Transverse colon (tissue), 4 donors: ENCODE measurements around the gene WNK2. TPM values are rescaled to one million over a fixed set of nuclear protein-coding genes. Genes with fewer than 3 reads are reported as not detected.

Experiments used
- DNase-seq: peaks from one replicate; pipeline ENCODE4 v3.0.0-alpha.2; 2019
- H3K27ac ChIP-seq, 4 donors: fragments of 200-600 bp; sonication (generic); 2 replicates each; pipeline ENCODE4 v1.5.1; 2016 to 2018; ENCODE audit warnings: inconsistent platforms in 4 of 4
- H3K27me3 ChIP-seq: fragments of 200-600 bp; sonication (generic); 2 replicates; pipeline ENCODE4 v1.5.1; 2017; ENCODE audit warnings: inconsistent platforms
- H3K36me3 ChIP-seq, 4 donors: fragments of 200-600 bp; sonication (generic); 2 replicates each; pipeline ENCODE4 v1.5.1; 2017 to 2019; ENCODE audit warnings: inconsistent platforms in 4 of 4
- H3K4me1 ChIP-seq, 4 donors: fragments of 200-600 bp; sonication (generic); 2 replicates each; pipeline ENCODE4 v1.5.1; 2017 to 2020; ENCODE audit warnings: inconsistent platforms in 4 of 4
- H3K4me3 ChIP-seq, 4 donors: fragments of 200-600 bp; sonication (generic); 1 replicate in 1 of 4; 2 replicates in 3 of 4; pipeline versions ENCODE4 v1.5.1 to v1.6.1; 2017 to 2019; ENCODE audit warnings: inconsistent platforms in 4 of 4
- H3K9me3 ChIP-seq, 2 donors: fragments of 200-600 bp; sonication (generic); 2 replicates each; pipeline ENCODE4 v1.5.1; 2017 to 2019; ENCODE audit warnings: inconsistent platforms in 2 of 2
- EP300 ChIP-seq: sonication (generic); formaldehyde crosslinking; IDR thresholded peaks from one replicate; pipeline ENCODE4 v1.6.1; 2017; ENCODE audit warnings: antibody characterized with exemption, low read depth
- POLR2A ChIP-seq: fragments of 450-650 bp; IDR thresholded peaks from one replicate; pipeline ENCODE4 v1.6.1; 2016; ENCODE audit warnings: antibody characterized with exemption, mild to moderate bottlenecking, moderate library complexity
- POLR2AphosphoS5 ChIP-seq, 3 donors: sonication (generic); formaldehyde crosslinking; IDR thresholded peaks; one replicate each; pipeline ENCODE4 v1.6.1; 2016; ENCODE audit warnings: antibody characterized with exemption in 3 of 3
- WGBS, 2 donors: methylation state at CpG; one replicate each; pipeline ENCODE4 v1.1.5; 2018; ENCODE audit warnings: low coverage in 1 of 2; 5-methylcytosine and 5-hydroxymethylcytosine counted together
- in situ Hi-C, 4 donors: fragments of 200-750 bp; cut with MboI; loops; one replicate each; pipeline versions ENCODE4 v1.15.0 to v1.15.1; 2017; ENCODE audit warnings: low sequenced_read_pairs in 3 of 4, low pct_ligation_motif_present in 1 of 4, low pct_unique_long_range_greater_than_20kb in 1 of 4
- intact Hi-C: fragments of 100-400 bp; cut with DNase I; formaldehyde crosslinking; loops from one replicate; pipeline ENCODE4 v1.15.1; 2023; ENCODE audit warnings: low total_unique reads
- total RNA-seq, 4 donors: library from RNA; depleted of rRNA; stranded (reverse); fragments of >200 nt; gene quantifications; one replicate each; pipeline ENCODE4 v1.1.0, GENCODE V29; 2016
- TF ChIP-seq, protein P1 (sequence below), 5 experiments: fragments of 200-600 bp in 3 of 5; fragments of 450-650 bp in 2 of 5; sonication (generic) in 3 of 5; IDR thresholded peaks; 1 replicate in 2 of 5; 2 replicates in 3 of 5; pipeline ENCODE4 v1.5.1; 2016 to 2017; ENCODE audit warnings: antibody characterized with exemption in 5 of 5, inconsistent platforms in 3 of 5, mild to moderate bottlenecking in 2 of 5, moderate library complexity in 1 of 5

Gene WNK2
- total RNA-seq, 4 donors from 2014 or later: 133 to 618 (median 157) TPM

DNA sequence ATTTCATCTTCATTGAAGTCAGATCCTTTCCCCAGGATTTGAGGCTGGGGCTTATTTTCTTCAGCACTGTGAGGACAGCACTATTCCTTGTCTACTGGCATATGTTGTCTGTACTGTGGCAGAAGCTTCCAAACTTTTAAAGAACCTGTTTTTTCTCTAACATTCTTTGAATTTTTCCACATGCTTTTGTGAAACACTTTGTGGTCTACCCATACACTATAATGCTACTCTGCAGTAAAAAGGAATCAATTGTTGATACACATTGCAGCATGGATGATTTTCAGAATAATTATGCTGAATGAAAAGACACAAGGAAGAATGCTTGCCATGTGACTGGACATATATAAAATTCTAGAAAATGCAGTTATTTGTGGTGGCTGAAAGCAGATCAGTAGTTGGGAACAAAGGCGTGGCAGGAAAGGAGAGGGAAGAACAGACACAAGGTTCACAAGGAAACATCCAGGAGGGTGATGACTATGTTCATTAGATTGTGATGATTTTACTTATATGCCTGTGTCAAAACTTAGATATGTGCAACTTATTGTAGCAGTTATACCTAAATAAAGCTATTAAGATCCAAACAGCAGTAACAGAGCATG lies 96.8 kb downstream of the WNK2 start:
- WGBS, 2 donors: 95 to 100% methylated on average over 1 of the region's 1 CpG
- Histone ChIP-seq H3K36me3 (peaks cover 0 to 9% (median 0%) of the 10 kb centered on the region in 4 donors), H3K4me3 (no peak overlapping the region), H3K27me3 (no peaks in the 10 kb centered on the region), H3K9me3 (no peaks in the 10 kb centered on the region), H3K4me1 (peaks cover 0 to 4% (median 0%) of the 10 kb centered on the region in 4 donors), H3K27ac (no peak overlapping the region)
- in situ Hi-C loops (no loop called here), intact Hi-C loops (no loop called here)
- no peak for TF ChIP-seq POLR2A
- TF ChIP-seq EP300: no peak
- TF ChIP-seq, protein P1, sequence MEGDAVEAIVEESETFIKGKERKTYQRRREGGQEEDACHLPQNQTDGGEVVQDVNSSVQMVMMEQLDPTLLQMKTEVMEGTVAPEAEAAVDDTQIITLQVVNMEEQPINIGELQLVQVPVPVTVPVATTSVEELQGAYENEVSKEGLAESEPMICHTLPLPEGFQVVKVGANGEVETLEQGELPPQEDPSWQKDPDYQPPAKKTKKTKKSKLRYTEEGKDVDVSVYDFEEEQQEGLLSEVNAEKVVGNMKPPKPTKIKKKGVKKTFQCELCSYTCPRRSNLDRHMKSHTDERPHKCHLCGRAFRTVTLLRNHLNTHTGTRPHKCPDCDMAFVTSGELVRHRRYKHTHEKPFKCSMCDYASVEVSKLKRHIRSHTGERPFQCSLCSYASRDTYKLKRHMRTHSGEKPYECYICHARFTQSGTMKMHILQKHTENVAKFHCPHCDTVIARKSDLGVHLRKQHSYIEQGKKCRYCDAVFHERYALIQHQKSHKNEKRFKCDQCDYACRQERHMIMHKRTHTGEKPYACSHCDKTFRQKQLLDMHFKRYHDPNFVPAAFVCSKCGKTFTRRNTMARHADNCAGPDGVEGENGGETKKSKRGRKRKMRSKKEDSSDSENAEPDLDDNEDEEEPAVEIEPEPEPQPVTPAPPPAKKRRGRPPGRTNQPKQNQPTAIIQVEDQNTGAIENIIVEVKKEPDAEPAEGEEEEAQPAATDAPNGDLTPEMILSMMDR (IDR thresholded peaks at IDR 0.05): no peak
- no peak for TF ChIP-seq POLR2AphosphoS5 (IDR thresholded peaks at IDR 0.05)
- DNase-seq: no peak

DNA sequence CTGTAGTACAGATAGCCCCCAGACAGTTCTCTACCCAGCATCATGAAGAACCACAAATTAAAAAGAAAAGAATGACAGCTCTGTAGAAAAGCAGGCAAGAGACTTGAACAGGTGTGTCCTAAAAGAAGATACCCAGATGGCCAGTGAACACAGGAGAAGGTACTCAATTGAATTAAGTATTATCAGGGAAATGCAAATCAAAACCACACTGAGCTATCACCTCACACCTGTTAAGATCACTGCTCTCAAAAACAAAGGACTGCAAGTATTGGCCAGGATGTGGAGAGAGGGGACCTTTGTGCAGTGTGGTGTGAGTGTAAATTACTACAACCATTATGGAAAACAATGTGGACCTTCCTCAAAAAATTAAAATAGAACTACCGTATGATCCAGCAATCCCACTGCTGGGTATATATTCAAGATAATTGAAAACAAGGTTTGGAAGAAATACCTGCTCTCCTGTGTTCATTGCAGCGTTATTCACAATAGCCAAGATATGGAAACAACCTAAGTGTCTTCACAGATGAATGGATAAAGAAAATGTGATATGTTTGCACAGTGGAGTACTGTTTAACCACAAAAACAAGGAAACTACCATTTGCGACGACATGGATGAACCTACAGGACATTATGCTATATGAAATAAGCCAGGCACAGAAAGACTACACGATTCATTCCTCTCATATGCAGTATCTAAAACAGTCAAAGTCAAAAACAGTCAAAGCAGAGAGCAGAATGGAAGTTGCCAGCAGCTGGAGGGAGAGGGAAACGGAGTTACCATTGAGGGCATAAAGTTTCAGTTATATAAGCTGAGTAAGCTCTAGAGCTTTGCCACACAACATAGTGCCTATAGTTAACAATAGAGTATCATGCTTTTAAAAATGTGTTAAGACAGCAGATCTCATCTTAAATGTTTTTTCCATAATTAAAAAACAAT lies 102.6 kb downstream of the WNK2 start:
- DNase-seq: no peak
- H3K27ac ChIP-seq: no peak overlapping the region
- TF ChIP-seq EP300 (no peak), POLR2A (no peak), POLR2AphosphoS5 (IDR thresholded peaks at IDR 0.05) (no peak)
- TF ChIP-seq, protein P1 (IDR thresholded peaks at IDR 0.05): no peak
- H3K4me3 ChIP-seq: no peak overlapping the region
- H3K36me3 ChIP-seq: no peaks in the 10 kb centered on the region
- no peaks in the 10 kb centered on the region for H3K4me1 ChIP-seq
- H3K27me3 ChIP-seq: no peaks in the 10 kb centered on the region
- intact Hi-C loops (loop anchor here (1.0 kb wide), 1 partner anchor 23 kb away; no protein-coding TSS in a partner anchor), in situ Hi-C loops (no loop called here)
- no peaks in the 10 kb centered on the region for H3K9me3 ChIP-seq
- 76 to 78% methylated on average over 6 of the region's 6 CpGs for WGBS, 2 donors

GRCh38 chr9:93287189-93287552 lies 103.2 kb downstream of the WNK2 start:
- TF ChIP-seq EP300 (no peak), POLR2A (no peak)
- TF ChIP-seq, protein P1 (IDR thresholded peaks at IDR 0.05): no peak
- Histone ChIP-seq H3K27me3 (no peaks in the 10 kb centered on the region), H3K9me3 (no peaks in the 10 kb centered on the region), H3K4me1 (no peaks in the 10 kb centered on the region), H3K27ac (no peak overlapping the region), H3K4me3 (no peak overlapping the region), H3K36me3 (no peaks in the 10 kb centered on the region)
- intact Hi-C loops (loop anchor here (1.0 kb wide), 1 partner anchor 24 kb away; no protein-coding TSS in a partner anchor), in situ Hi-C loops (no loop called here)
- 80 to 82% methylated on average over 1 to 10 of the region's 10 CpGs for WGBS, 2 donors
- no peak for DNase-seq

DNA sequence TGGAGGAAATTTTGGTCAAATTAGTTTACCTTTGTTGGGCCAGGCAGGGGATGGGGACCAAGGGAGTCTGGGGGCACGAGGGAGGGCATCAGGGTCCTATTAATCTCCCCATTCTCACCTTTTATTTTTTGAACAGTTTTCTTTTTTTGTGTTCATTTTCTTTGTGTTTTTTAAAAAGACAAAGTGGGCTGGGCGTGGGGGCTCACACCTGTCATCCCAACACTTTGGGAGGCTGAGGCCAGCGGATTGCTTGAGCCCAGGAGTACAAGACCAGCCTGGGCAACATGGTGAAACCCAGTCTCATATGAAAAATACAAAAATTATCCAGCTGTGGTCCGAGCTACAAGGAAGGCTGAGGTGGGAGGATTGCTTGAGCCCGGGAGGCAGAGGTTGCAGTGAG lies 103.7 kb downstream of the WNK2 start:
- 86 to 90% methylated on average over 3 to 5 of the region's 5 CpGs for WGBS, 2 donors
- intact Hi-C loops: loop anchor here (1.0 kb wide), 1 partner anchor 24 kb away; no protein-coding TSS in a partner anchor
- H3K4me3 ChIP-seq: no peak overlapping the region
- no peaks in the 10 kb centered on the region for H3K36me3 ChIP-seq
- no peak for DNase-seq
- in situ Hi-C loops: no loop called here
- H3K27me3 ChIP-seq: no peaks in the 10 kb centered on the region
- no peaks in the 10 kb centered on the region for H3K4me1 ChIP-seq
- no peaks in the 10 kb centered on the region for H3K9me3 ChIP-seq
- no peak overlapping the region for H3K27ac ChIP-seq
- TF ChIP-seq POLR2AphosphoS5 (IDR thresholded peaks at IDR 0.05): no peak
- TF ChIP-seq EP300: no peak
- no peak for TF ChIP-seq POLR2A
- TF ChIP-seq, protein P1 (IDR thresholded peaks at IDR 0.05): no peak
